Activated CD4-positive, alpha-beta memory T cell treated with anti-CD3 and anti-CD28 coated beads for 36 hours (primary cell): ENCODE measurements around the gene ARFRP1. TPM values are rescaled to one million over a fixed set of nuclear protein-coding genes. Genes with fewer than 3 reads are reported as not detected.
A peak's percentile ranks its signal among the peaks of the same experiment; 100 is the strongest.

Experiments
- CTCF ChIA-PET: fragments of 350-600 bp; sonication (Branson Sonifier 250); formaldehyde crosslinking; loops from one replicate; lab custom pipeline; 2021; ENCODE audit warnings: antibody characterized with exemption, inconsistent platforms; lab: Charles Lee
- POLR2A ChIA-PET: fragments of 350-600 bp; sonication (Branson Sonifier 250); formaldehyde crosslinking; loops from one replicate; lab custom pipeline; 2021; ENCODE audit warnings: antibody characterized with exemption; lab: Charles Lee
- DNase-seq: peaks from one replicate; pipeline ENCODE4 v3.0.0-alpha.2; 2020
- H3K27ac Mint-ChIP-seq: one replicate; pipeline ENCODE4 v1.8.0; 2021; ENCODE audit warnings: mixed read lengths
- H3K27me3 Mint-ChIP-seq: one replicate; pipeline ENCODE4 v1.8.0; 2021; ENCODE audit warnings: mixed read lengths
- H3K36me3 Mint-ChIP-seq: one replicate; pipeline ENCODE4 v1.8.0; 2021; ENCODE audit warnings: mixed read lengths
- H3K4me1 Mint-ChIP-seq: one replicate; pipeline ENCODE4 v1.8.0; 2021; ENCODE audit warnings: low read depth, mixed read lengths
- H3K4me3 Mint-ChIP-seq: one replicate; pipeline ENCODE4 v1.8.0; 2021; ENCODE audit warnings: mild to moderate bottlenecking, mixed read lengths
- H3K9me3 Mint-ChIP-seq: one replicate; pipeline ENCODE4 v1.8.0; 2021; ENCODE audit warnings: mixed read lengths
- intact Hi-C: fragments of 100-400 bp; cut with micrococcal nuclease; formaldehyde crosslinking; loops from one replicate; pipeline ENCODE4 v1.15.1; 2023
- total RNA-seq, 2 experiments: library from RNA; stranded (reverse); gene quantifications; one replicate each; pipeline ENCODE4 v1.2.3, GENCODE V29; 2021

Gene ARFRP1, protein sequence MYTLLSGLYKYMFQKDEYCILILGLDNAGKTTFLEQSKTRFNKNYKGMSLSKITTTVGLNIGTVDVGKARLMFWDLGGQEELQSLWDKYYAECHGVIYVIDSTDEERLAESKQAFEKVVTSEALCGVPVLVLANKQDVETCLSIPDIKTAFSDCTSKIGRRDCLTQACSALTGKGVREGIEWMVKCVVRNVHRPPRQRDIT
- 10 to 100 TPM; 54.6 to 58.4 TPM for total RNA-seq

DNA sequence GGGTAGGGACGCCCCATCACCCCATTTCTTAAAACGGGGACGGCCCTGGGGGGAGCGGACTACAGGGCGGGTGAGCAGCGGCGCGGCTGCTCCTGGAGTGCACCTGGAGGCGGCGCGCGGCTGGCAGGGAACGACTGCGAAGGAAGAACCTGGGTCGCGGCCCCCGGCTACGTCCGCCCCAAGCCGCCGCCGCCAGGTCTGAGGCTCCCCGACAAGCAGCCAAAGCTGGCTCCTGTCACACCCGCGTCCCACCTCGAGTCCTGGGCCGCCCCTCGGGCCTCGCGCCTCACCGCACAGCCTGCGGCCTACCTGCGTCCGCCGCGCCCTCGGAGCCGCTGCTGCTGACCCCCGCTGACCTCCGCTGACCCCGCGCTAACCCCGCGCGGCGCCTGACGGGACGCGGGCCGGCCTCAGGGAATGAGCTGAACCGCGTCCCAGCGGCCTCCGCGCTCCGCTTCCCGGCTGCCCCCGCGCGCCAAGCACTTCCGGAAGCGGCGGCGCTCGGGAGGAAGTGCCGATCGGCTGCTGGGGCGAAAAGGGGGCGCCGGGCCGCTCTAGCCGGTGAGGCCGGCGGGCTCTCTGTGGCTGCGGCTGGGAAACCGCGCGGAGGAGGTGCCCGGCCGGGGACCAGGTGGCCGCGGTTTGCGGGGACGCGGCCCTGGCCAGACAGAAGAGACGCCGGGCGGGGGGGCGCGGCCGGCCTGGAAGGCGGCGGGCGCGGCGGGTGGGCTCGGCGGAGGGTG is at the start of gene ARFRP1, which contains the start of gene ZGPAT:
ARFRP1 (minus strand) TSS at position 419 of the 743 bp plus-strand sequence. CDS start 885 bp downstream, outside the sequence.
ZGPAT (plus strand) TSS at position 482 of the 743 bp plus-strand sequence. CDS start 542 bp downstream, outside the sequence.
- Mint-ChIP-seq H3K9me3 (peaks cover 3% of the 10 kb centered on the region), H3K4me3 (peak within 1 kb of the TSS; percentile 93), H3K36me3 (peaks cover 48% of the 10 kb centered on the region), H3K27me3 (no peaks in the 10 kb centered on the region), H3K27ac (peak within 1 kb of the TSS; percentile 94), H3K4me1 (peaks cover 44% of the 10 kb centered on the region)
- DNase-seq = peak; percentile 93
- intact Hi-C loops = loop anchor here (1.0 to 2.0 kb wide), 6 partner anchors 29 to 249 kb away; partner anchors contain the start of genes LIME1, TPD52L2 and UCKL1
- POLR2A ChIA-PET = interaction anchor here (0.6 to 3.5 kb wide), 12 partner anchors 9 to 251 kb away, joined by 3 to 30 read pairs (median 4); partner anchors contain the start of genes LIME1, SLC2A4RG and TPD52L2
- CTCF ChIA-PET = interaction anchor here (0.7 to 3.6 kb wide), 23 partner anchors 9 to 273 kb away, joined by 3 to 36 read pairs (median 4); partner anchors contain the start of genes LIME1, PTK6, RTEL1 and SLC2A4RG

DNA sequence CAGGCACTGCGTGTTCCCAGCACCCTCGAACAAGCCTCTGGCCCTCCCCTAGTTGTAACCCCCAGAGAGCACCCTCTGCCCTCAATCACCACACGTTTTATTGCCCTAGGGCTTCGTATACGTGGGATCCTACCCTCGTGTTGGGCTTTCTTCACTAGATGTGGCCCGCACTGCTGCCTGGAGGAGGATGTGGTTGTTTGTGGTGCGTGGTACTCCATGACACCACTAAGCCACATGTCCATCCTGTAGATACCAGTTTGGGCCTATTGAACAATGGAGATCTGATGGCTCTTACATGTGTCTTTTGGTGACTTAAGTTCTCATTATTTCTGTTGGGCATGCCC is 48.8 kb upstream of the ARFRP1 start:
- H3K27me3 Mint-ChIP-seq = no peaks in the 10 kb centered on the region
- no peak overlapping the region for H3K4me3 Mint-ChIP-seq
- H3K36me3 Mint-ChIP-seq = no peaks in the 10 kb centered on the region
- intact Hi-C loops = no loop called here
- ChIA-PET POLR2A (no interaction called here), CTCF (no interaction called here)
- no peak overlapping the region for H3K27ac Mint-ChIP-seq
- peaks cover 10% of the 10 kb centered on the region for H3K4me1 Mint-ChIP-seq
- H3K9me3 Mint-ChIP-seq = no peaks in the 10 kb centered on the region
- peak; percentile 53 for DNase-seq

DNA sequence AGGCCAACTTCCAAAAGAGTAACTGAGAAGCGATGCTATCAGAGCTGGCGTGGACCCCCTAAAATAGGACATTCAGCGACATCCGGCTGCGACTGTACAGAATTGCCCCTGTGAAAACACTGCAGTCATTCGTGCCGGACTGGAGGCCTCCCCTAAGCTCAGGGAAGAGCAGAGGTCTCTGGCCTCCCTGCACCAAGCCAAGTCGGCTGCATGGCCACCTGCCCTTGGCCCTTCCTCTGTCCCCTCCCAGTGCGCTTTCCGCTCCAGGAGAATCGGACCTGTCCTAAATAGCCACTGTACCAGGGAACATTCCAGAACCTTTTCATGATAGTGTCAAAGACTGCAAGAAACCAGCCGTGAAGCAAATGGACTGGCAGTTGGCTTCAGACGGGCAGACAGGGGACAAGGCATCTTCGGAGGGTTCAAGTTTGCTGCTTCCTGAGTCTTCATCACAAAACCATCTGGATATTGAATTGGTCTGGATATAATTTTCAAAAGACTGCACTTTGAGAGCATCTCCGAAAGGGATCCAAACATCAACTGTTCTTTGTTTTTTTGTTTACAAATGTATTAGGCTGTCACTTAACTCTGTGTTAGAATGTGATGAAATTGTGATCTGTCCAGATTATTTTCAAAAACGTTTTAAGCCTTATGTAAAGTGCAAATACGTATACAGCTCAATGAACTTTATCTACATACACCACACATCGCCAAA is 48.3 kb upstream of the ARFRP1 start:
- DNase-seq = no peak
- intact Hi-C loops = no loop called here
- Mint-ChIP-seq H3K27ac (no peak overlapping the region), H3K36me3 (no peaks in the 10 kb centered on the region), H3K4me1 (peaks cover 14% of the 10 kb centered on the region), H3K4me3 (no peak overlapping the region), H3K9me3 (no peaks in the 10 kb centered on the region), H3K27me3 (no peaks in the 10 kb centered on the region)
- ChIA-PET CTCF (no interaction called here), POLR2A (no interaction called here)

DNA sequence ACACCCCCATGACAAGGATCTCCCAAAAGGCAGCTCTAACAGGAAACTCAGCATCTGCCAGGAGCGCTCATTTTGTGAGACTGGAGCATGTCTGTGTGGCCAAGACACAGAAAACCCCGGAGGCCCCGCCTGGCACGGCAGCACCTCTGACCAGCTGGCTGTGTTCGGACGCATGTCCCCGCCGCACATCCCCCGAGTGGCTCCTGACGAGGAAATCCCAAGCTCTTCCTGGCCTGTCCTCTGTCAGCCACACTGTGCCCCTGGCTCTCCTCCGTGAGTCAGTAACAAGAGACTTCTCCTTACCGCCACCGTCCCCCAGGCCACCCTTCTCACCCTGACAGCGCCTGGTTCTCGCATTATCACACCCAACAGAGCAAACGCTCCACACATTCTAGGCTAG is 46.2 kb upstream of the ARFRP1 start:
- H3K27me3 Mint-ChIP-seq = no peaks in the 10 kb centered on the region
- intact Hi-C loops = no loop called here
- DNase-seq = no peak
- ChIA-PET POLR2A (no interaction called here), CTCF (no interaction called here)
- no peak overlapping the region for H3K4me3 Mint-ChIP-seq
- no peaks in the 10 kb centered on the region for H3K9me3 Mint-ChIP-seq
- peaks cover 23% of the 10 kb centered on the region for H3K4me1 Mint-ChIP-seq
- H3K36me3 Mint-ChIP-seq = no peaks in the 10 kb centered on the region
- H3K27ac Mint-ChIP-seq = no peak overlapping the region

- intact Hi-C loops = no loop called here
- Mint-ChIP-seq H3K27me3 (no peaks in the 10 kb centered on the region), H3K36me3 (no peaks in the 10 kb centered on the region), H3K27ac (no peak overlapping the region), H3K9me3 (no peaks in the 10 kb centered on the region), H3K4me1 (peaks cover 23% of the 10 kb centered on the region), H3K4me3 (no peak overlapping the region)
- ChIA-PET POLR2A (no interaction called here), CTCF (no interaction called here)
- DNase-seq = no peak
These were observed 45.6 kb upstream of the ARFRP1 start for GRCh38 chr20:63753381-63753780.

GRCh38 chr20:63752411-63753101 is 44.8 kb upstream of the ARFRP1 start:
- Mint-ChIP-seq H3K4me1 (peaks cover 23% of the 10 kb centered on the region), H3K9me3 (no peaks in the 10 kb centered on the region), H3K36me3 (no peaks in the 10 kb centered on the region), H3K27ac (no peak overlapping the region), H3K27me3 (no peaks in the 10 kb centered on the region), H3K4me3 (no peak overlapping the region)
- ChIA-PET POLR2A (no interaction called here), CTCF (no interaction called here)
- no peak for DNase-seq
- intact Hi-C loops = no loop called here

- ChIA-PET CTCF (interaction anchor here (1.8 to 2.3 kb wide), 3 partner anchors 11 to 44 kb away, joined by 4 to 8 read pairs (median 7); partner anchors contain the start of genes ARFRP1 and ZGPAT), POLR2A (interaction anchor here (1.7 kb wide), 1 partner anchor 11 kb away, joined by 5 read pairs; no protein-coding TSS in a partner anchor)
- Mint-ChIP-seq H3K9me3 (no peaks in the 10 kb centered on the region), H3K4me3 (peak overlapping the region; percentile 52), H3K36me3 (no peaks in the 10 kb centered on the region), H3K27ac (peak overlapping the region; percentile 85), H3K4me1 (peaks cover 19% of the 10 kb centered on the region), H3K27me3 (no peaks in the 10 kb centered on the region)
- intact Hi-C loops = no loop called here
- DNase-seq = peak; percentile 41
These were observed 43.9 kb upstream of the ARFRP1 start for GRCh38 chr20:63751471-63752271.

DNA sequence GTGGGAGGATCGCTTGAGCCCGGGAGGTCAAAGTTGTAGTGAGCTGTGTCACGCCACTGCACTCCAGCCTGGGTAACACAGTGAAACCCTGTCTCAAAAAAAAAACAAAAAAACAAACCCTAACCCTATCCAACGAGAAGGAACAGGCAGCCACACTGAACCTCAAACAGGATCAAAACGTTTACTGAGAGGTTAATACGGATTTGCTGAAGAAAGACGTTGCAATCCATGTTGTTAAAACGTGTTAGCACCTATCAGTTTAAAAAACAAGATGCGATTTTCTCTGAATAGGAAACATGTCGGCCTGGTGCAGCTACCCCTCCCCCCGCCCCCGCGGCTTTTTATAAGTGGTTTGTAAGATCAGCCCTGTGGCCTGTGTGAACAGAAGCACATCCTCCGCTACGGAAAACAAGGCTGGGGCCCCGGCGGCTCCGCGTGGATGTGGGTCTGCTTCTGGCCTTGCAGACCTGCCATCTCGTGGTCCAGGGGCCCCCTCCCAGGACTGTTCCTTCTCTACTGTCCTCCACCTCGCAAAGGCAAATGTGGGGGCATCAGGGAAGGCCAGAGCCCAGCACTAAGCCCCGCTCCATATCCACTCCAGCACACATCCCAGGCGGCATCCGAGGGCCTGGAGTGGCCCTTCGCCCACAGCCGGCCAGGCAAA is 43.2 kb upstream of the ARFRP1 start:
- H3K4me1 Mint-ChIP-seq = peaks cover 15% of the 10 kb centered on the region
- no peaks in the 10 kb centered on the region for H3K36me3 Mint-ChIP-seq
- H3K4me3 Mint-ChIP-seq = peak overlapping the region; percentile 52
- H3K27me3 Mint-ChIP-seq = no peaks in the 10 kb centered on the region
- intact Hi-C loops = no loop called here
- DNase-seq = peak; percentile 76
- CTCF ChIA-PET = interaction anchor here (1.0 to 2.3 kb wide), 5 partner anchors 11 to 288 kb away, joined by 3 to 8 read pairs (median 4); partner anchors contain the start of genes ARFRP1 and ZGPAT
- H3K9me3 Mint-ChIP-seq = no peaks in the 10 kb centered on the region
- H3K27ac Mint-ChIP-seq = peak overlapping the region; percentile 85
- POLR2A ChIA-PET = interaction anchor here (1.7 kb wide), 1 partner anchor 10 kb away, joined by 5 read pairs; no protein-coding TSS in a partner anchor

DNA sequence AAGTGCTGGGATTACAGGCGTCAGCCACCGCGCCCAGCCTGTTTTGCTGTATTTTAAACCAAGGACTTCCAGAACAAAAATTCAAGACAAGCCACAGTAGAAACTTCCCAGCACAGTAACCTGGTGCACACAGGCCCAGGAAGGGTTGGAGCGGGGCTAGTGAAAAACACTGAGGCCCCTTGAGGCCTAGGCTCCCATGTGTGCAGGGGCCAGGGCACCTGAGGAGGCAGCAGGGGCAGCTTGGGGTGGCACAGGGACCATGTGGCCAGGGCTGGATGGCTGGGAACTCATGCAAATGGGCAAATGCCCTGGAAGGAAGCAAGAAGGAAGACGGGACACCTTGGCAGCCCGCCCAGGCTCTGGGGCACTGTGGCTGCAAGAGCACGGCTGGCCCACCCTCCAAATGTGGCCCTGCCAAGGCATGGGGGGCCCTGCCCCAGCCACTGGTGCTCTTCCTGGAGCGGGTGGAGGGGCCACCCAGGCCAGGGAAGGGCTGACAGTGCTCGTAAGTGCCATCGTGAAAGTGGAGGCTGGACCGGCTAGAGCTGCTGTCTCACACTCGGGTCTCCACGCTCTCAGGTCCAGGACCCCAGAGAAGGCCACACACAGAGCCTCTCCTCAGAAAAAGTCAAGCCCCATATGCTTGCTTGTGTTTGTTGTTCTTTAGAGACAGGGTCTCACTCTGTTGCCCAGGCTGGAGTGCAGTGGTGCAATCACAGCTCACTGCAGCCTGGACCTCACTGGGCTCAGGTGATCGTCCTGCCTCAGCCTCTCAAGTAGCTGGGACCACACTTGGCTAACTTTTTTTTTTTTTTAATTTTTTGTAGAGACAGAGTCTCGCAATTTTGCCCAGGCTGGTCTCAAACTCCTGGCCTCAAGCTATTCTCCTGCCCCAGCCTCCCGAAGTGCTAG is 42.1 kb upstream of the ARFRP1 start:
- no peak overlapping the region for H3K27ac Mint-ChIP-seq
- H3K27me3 Mint-ChIP-seq = no peaks in the 10 kb centered on the region
- ChIA-PET CTCF (interaction anchor here (0.9 to 2.3 kb wide), 6 partner anchors 9 to 290 kb away, joined by 3 to 8 read pairs (median 4); partner anchors contain the start of genes ARFRP1 and ZGPAT), POLR2A (interaction anchor here (0.6 to 1.7 kb wide), 3 partner anchors 9 to 224 kb away, joined by 3 to 5 read pairs (median 3); partner anchors contain the start of gene LIME1)
- no peaks in the 10 kb centered on the region for H3K36me3 Mint-ChIP-seq
- no peak overlapping the region for H3K4me3 Mint-ChIP-seq
- DNase-seq = no peak
- intact Hi-C loops = no loop called here
- H3K4me1 Mint-ChIP-seq = peaks cover 15% of the 10 kb centered on the region
- no peaks in the 10 kb centered on the region for H3K9me3 Mint-ChIP-seq

- Mint-ChIP-seq H3K27me3 (no peaks in the 10 kb centered on the region), H3K36me3 (no peaks in the 10 kb centered on the region), H3K4me1 (peaks cover 15% of the 10 kb centered on the region), H3K9me3 (no peaks in the 10 kb centered on the region), H3K27ac (no peak overlapping the region), H3K4me3 (no peak overlapping the region)
- intact Hi-C loops = no loop called here
- CTCF ChIA-PET = interaction anchor here (0.9 kb wide), 1 partner anchor 27 kb away, joined by 3 read pairs; no protein-coding TSS in a partner anchor
- no peak for DNase-seq
- POLR2A ChIA-PET = no interaction called here
These were observed 41.1 kb upstream of the ARFRP1 start for GRCh38 chr20:63748934-63749270.
